NCI-H2227 (cell line): Measurements from ENCODE around the gene COX7A2L.
"Not testable (repeated sequence)": the region's sequence is repeated elsewhere in the genome, so short reads cannot be mapped to it uniquely, and the experiment has no call there.

Experiments used
- DNase-seq: peaks from one replicate; lab custom pipeline; 2025; ENCODE audit not compliant: unreplicated experiment; lab: John Stamatoyannopoulos, UW

The COX7A2L gene, protein sequence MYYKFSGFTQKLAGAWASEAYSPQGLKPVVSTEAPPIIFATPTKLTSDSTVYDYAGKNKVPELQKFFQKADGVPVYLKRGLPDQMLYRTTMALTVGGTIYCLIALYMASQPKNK

GRCh38 chr2:42360890-42361727 lies at the start of gene COX7A2L:
COX7A2L (minus strand) TSS chr2:42361217; CDS start chr2:42361161, 56 bp downstream.
- peak; percentile 97 for DNase-seq

DNA sequence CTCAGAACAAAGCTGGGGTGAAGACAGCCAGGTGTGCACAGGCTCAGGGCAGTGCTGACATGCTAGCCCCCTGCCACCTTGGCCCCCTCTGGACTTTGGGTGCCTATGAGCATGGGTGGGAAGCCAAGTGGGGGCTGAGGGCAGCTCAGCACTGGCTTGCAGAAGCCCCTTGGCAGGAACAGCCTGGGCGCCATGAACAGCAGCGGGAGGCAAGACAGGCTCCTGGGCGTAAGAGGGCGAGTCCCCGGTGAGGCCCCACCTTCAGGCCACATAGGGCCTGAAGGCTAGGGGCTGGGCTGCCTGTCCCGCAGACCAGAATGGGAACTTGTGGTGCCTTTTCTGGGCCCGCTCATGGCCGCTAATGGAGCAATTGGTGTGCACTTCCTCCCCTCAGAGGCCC lies 47.0 kb upstream of the COX7A2L start:
- DNase-seq: no peak

DNA sequence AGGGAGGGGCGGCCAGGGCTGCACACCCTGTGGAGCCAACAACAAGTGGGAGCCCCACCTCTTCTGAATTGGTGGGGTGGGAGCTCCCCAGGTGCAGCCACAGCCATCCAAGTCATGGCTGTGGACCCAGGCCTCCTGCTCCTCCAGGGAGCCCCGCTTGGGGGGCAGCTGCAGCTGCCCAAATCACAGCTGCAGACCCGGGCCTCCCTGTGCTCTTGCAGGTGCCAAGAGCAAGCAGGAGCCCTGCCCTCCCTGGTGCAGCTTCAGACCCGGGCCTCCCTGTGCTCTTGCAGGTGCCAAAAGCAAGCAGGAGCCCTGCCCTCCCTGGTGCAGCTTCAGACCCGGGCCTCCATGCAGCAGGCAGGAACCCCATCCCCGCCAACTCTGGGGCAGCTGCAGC lies 46.5 kb upstream of the COX7A2L start:
- no peak for DNase-seq

GRCh38 chr2:42404676-42405075 lies 43.7 kb upstream of the COX7A2L start:
- DNase-seq: no peak

GRCh38 chr2:42401773-42402172 lies 40.8 kb upstream of the COX7A2L start:
- no peak for DNase-seq

- DNase-seq: not testable (repeated sequence)
Measured at GRCh38 chr2:42398052-42398451, 37.0 kb upstream of the COX7A2L start.

DNA sequence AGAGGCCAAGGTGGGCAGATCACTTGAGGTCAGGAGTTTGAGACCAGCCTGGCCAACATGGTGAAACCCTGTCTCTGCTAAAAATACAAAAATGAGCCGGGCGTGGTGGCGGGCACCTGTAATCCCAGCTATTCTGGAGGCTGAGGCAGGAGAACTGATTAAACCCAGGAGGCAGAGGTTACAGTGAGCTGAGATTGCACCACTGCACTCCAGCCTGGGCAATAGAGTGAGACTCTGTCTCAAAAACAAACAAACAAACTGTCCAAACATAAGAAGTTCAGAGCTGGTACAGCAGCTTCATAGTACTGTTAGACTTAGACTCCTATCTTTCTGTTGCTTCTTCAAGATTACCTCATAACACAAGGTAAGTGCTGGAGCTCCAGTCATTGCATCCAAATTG lies 32.3 kb upstream of the COX7A2L start:
- not testable (repeated sequence) for DNase-seq

- no peak for DNase-seq
Measured at GRCh38 chr2:42392191-42392590, 31.2 kb upstream of the COX7A2L start.

GRCh38 chr2:42390401-42390969 lies 29.5 kb upstream of the COX7A2L start:
- no peak for DNase-seq

GRCh38 chr2:42386682-42387081 lies 25.7 kb upstream of the COX7A2L start:
- DNase-seq: no peak

GRCh38 chr2:42385225-42385624 lies 24.2 kb upstream of the COX7A2L start:
- DNase-seq: peak; percentile 22

GRCh38 chr2:42383855-42384530 lies 23.0 kb upstream of the COX7A2L start:
- DNase-seq: no peak

GRCh38 chr2:42382144-42382543 lies 21.1 kb upstream of the COX7A2L start:
- no peak for DNase-seq

GRCh38 chr2:42380026-42380425 lies 19.0 kb upstream of the COX7A2L start:
- DNase-seq: not testable (repeated sequence)

GRCh38 chr2:42378415-42378814 lies 17.4 kb upstream of the COX7A2L start:
- DNase-seq: no peak

GRCh38 chr2:42376758-42377157 lies 15.7 kb upstream of the COX7A2L start:
- no peak for DNase-seq

DNA sequence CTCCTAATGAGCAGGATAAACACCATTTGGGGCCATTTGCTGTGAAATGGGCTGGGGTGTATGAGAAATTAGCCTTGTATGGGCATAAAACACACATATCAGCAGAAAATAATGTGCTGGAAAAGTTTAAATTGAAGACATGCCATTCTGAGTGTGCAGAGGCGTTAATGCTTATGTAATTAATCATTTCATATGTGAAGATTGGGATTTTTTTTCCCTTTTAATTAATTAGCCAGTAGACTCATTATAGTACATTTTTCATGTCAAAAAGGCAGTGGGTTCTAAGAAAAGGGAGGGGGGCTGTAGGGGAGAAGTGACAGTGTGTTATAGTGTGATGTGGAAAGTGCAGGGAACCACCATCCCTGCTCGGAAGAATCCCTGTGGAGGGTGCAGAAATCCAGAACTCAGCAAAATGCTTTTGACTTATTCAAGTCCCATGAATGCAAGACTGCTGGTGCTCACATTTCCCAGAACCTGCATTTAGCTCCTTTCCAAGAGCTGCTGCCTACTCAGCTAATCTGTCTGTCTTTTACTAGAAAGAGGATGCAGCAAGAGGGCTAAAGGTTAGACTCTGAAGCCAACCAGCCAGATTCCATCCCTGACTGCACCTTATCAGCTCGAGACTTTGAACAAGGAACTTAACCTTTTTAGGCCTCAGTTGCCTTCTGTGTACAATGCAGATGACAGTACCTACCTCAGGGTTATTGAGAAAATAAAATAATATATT lies 11.6 kb upstream of the COX7A2L start:
- no peak for DNase-seq

DNA sequence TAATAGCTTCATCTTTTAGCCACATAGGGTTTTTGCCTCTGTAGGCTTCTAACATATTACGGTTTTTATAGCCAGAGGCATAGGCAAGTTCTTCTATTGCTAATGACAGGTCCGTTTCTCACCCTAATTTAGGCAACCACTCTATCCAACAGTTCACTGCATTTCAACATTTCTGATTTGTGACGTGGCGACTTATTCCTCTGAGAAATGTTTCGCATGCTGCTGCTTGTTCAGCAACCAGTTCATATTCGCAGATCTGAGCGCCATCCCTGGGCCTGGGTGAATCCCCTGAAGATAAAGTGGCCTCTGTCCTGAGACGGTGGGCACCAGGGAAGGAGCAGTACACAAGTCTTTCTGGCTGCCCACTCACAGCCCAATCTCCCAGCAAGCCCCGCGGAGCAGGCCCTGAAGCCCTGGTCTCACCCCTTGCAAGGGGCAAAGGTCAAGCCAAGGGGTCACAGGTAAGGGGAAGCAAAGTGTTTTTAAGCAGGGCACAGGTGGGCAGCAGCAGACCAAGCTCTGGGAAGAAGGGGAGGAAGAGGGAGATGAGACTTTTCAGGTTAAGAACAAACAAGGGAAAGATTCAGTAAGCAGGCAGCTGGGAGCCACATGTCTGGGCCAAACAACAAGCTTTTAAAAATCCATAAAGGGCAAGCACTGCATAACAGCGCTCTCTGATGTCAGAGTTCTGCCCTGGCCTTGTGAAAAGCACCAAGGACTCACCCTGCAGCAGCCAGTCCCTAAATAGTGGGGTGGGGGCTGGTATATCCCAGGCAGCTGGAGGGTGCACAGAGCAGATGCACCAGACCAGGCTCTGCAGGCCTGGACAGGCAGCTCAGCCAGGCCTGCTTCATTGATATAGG lies 10.8 kb upstream of the COX7A2L start:
- no peak for DNase-seq

- DNase-seq: peak; percentile 56
Measured at GRCh38 chr2:42369532-42370229, 8.7 kb upstream of the COX7A2L start.
